ENCODE data around the gene GARS1. TPM values are rescaled to one million over a fixed set of nuclear protein-coding genes. Genes with fewer than 3 reads are reported as not detected.

Gene GARS1, protein sequence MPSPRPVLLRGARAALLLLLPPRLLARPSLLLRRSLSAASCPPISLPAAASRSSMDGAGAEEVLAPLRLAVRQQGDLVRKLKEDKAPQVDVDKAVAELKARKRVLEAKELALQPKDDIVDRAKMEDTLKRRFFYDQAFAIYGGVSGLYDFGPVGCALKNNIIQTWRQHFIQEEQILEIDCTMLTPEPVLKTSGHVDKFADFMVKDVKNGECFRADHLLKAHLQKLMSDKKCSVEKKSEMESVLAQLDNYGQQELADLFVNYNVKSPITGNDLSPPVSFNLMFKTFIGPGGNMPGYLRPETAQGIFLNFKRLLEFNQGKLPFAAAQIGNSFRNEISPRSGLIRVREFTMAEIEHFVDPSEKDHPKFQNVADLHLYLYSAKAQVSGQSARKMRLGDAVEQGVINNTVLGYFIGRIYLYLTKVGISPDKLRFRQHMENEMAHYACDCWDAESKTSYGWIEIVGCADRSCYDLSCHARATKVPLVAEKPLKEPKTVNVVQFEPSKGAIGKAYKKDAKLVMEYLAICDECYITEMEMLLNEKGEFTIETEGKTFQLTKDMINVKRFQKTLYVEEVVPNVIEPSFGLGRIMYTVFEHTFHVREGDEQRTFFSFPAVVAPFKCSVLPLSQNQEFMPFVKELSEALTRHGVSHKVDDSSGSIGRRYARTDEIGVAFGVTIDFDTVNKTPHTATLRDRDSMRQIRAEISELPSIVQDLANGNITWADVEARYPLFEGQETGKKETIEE
- 100 to 1,000 TPM in 1 of 7 donors, 10 to 100 TPM in 6; 41.0 to 253 (median 55.3) TPM for total RNA-seq
- 10 to 100 TPM; 35.0 to 86.8 TPM for polyA plus RNA-seq
- long read RNA-seq, donor 1, transcript GARS-201 (17 exons, 2,634 nt): major isoform, 412 of 472 reads
- long read RNA-seq, donor 1, transcript GARS-206 (12 exons, 1,877 nt): minor isoform, 11 of 472 reads
- long read RNA-seq, donor 1, partial matches to known transcripts: 33 of 472 reads
- long read RNA-seq, donor 1, other reads (novel, unspliced or antisense): 16 of 472 reads
- long read RNA-seq, donor 2, transcript GARS-209 (2 exons, 772 nt): minor isoform, 8 of 41 reads
- long read RNA-seq, donor 2, transcript GARS-201 (17 exons, 2,634 nt): major isoform, 23 of 41 reads
- long read RNA-seq, donor 2, partial matches to known transcripts: 7 of 41 reads
- long read RNA-seq, donor 2, other reads (novel, unspliced or antisense): 0 of 41 reads
- long read RNA-seq, donor 3, transcript GARS-201 (17 exons, 2,634 nt): major isoform, 131 of 142 reads
- long read RNA-seq, donor 3, partial matches to known transcripts: 5 of 142 reads
- long read RNA-seq, donor 3, other reads (novel, unspliced or antisense): 6 of 142 reads

DNA sequence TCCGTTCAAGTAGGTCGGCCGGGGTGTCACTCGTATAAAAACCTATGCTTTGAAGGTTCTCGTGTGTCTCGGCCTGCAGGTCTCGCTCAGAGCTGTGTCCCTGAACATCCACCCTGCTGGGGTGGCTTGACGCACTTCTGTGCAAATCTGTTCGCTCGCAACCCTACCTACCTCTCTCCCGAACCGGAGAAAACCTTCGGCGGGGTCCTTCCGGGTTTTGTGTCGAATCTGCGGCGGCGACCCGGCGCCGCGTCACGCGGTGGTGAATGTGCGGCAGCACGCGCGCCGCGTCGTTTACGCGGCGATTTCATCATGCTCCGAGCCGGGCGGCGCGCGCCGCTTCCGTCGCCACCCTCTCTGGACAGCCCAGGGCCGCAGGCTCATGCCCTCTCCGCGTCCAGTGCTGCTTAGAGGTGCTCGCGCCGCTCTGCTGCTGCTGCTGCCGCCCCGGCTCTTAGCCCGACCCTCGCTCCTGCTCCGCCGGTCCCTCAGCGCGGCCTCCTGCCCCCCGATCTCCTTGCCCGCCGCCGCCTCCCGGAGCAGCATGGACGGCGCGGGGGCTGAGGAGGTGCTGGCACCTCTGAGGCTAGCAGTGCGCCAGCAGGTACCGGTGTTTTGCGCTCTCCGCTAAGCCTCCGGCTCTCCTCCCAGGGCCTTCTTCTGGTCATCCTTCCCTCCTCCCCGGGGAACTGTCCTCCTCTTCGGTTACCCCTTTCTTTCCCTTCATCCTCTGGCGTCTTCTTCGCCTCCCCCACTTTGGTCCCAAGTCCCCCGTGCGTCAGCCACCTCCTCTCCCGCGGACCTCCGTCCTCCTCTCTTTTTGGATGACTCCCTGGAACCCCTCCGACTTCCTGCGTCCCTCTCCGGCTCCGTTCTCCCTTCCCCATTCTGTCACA is at the start of gene GARS1:
TSS of gene GARS1 (plus strand) at position 339 of the 896 bp plus-strand sequence. CDS start at position 383, 44 bp downstream.
- peak within 1 kb of the TSS; percentile 98 for H3K4me3 ChIP-seq
- peak; percentile 82 to 93 (median 87) for DNase-seq
- 0 to 1% (median 0%) methylated on average over 83 to 84 of the region's 84 CpGs for WGBS, 3 donors
- TF ChIP-seq POLR2A (IDR thresholded peaks at IDR 0.05): peak; percentile 85
- TF ChIP-seq EP300 (IDR thresholded peaks at IDR 0.05): peak; percentile 61
- TF ChIP-seq, protein P1, sequence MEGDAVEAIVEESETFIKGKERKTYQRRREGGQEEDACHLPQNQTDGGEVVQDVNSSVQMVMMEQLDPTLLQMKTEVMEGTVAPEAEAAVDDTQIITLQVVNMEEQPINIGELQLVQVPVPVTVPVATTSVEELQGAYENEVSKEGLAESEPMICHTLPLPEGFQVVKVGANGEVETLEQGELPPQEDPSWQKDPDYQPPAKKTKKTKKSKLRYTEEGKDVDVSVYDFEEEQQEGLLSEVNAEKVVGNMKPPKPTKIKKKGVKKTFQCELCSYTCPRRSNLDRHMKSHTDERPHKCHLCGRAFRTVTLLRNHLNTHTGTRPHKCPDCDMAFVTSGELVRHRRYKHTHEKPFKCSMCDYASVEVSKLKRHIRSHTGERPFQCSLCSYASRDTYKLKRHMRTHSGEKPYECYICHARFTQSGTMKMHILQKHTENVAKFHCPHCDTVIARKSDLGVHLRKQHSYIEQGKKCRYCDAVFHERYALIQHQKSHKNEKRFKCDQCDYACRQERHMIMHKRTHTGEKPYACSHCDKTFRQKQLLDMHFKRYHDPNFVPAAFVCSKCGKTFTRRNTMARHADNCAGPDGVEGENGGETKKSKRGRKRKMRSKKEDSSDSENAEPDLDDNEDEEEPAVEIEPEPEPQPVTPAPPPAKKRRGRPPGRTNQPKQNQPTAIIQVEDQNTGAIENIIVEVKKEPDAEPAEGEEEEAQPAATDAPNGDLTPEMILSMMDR (IDR thresholded peaks at IDR 0.05): no peak
- peaks cover 3% of the 10 kb centered on the region for H3K4me1 ChIP-seq (ENCODE audit: insufficient read depth)
- H3K9me3 ChIP-seq: no peaks in the 10 kb centered on the region
- no peaks in the 10 kb centered on the region for H3K27me3 ChIP-seq
- intact Hi-C loops (cut with DNase I): no loop called here
- H3K27ac ChIP-seq: peak within 1 kb of the TSS; percentile 76 to 83
- no peaks in the 10 kb centered on the region for H3K36me3 ChIP-seq

DNA sequence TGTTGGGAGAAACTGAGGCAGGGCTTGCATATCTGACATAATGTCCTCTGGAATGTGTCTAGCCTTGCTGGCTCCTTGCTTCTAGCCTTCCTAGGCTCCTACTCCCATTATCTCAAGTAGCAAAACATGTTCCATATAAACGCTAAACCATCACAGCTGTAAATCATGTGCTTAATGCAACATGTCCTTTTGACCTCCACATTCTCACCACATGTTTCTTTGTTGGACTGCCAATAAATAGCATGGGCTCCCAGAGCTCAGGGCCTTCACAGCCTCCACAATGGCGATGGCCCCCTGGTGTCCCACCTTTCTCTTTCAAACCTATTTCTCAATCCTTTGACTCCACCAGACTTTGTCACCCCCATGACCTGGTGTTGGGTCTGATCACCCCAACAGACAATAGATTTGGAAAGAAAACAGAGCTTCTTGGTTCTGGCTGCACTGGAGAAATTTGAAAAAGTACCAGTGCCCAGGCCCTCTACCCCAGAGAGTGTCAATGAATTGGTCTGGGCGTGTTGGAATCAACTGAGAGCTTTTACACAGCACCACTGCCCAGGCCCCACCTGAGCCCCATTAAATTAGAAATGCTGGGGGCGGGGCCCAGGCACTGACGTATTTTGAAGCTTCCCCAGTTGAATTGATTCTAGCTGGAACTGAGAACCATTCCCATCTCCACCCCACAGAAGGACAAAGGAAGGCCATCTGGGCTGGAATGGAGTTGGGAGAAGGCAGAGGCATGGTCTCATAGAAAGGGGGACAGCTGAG is 48.7 kb upstream of the GARS1 start:
- Histone ChIP-seq H3K27ac (no peak overlapping the region), H3K9me3 (no peaks in the 10 kb centered on the region), H3K36me3 (no peaks in the 10 kb centered on the region), H3K27me3 (no peaks in the 10 kb centered on the region), H3K4me3 (no peak overlapping the region), H3K4me1 (ENCODE audit: insufficient read depth) (no peaks in the 10 kb centered on the region)
- WGBS, 3 donors: 68 to 71% (median 70%) methylated on average over 5 of the region's 5 CpGs
- no peak for DNase-seq
- intact Hi-C loops (cut with DNase I): no loop called here
- TF ChIP-seq, protein P1 (IDR thresholded peaks at IDR 0.05): no peak
- TF ChIP-seq POLR2A (IDR thresholded peaks at IDR 0.05) (no peak), EP300 (IDR thresholded peaks at IDR 0.05) (no peak)

DNA sequence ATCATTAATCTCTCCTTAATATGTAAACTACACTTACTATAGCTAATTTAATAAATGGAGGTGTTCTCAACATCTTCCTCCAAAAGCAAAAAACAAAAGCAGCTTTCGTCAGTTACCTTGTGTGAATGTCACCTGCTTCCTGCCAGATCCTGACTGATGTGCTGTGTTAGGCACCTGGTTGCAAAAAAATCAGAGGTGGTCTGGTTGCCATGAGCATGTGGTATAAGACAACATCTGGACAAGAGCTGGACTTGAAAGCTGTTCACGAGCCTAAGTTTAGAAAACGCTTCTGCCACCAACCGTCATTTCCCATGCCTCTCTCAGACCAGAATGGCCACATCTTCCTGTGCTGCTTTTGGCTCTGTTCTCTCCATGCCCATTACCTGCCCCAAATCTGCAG is 48.1 kb upstream of the GARS1 start:
- intact Hi-C loops (cut with DNase I): no loop called here
- 95 to 97% (median 97%) methylated on average over 4 of the region's 4 CpGs for WGBS, 3 donors
- no peaks in the 10 kb centered on the region for H3K27me3 ChIP-seq
- no peak for DNase-seq
- TF ChIP-seq POLR2A (IDR thresholded peaks at IDR 0.05): no peak
- TF ChIP-seq, protein P1 (IDR thresholded peaks at IDR 0.05): no peak
- peaks cover 3% of the 10 kb centered on the region for H3K4me1 ChIP-seq (ENCODE audit: insufficient read depth)
- H3K9me3 ChIP-seq: no peaks in the 10 kb centered on the region
- no peak overlapping the region for H3K4me3 ChIP-seq
- H3K36me3 ChIP-seq: no peaks in the 10 kb centered on the region
- H3K27ac ChIP-seq: no peak overlapping the region

Measured in ovary (tissue), 10 donors.